ENCODE results near the gene CYFIP2. TPM values are rescaled to one million over a fixed set of nuclear protein-coding genes. Genes with fewer than 3 reads are reported as not detected.

CYFIP2 gene
- total and polyA plus RNA-seq, 2 experiments from 2014 or later = 2.2 to 5.9 TPM

DNA sequence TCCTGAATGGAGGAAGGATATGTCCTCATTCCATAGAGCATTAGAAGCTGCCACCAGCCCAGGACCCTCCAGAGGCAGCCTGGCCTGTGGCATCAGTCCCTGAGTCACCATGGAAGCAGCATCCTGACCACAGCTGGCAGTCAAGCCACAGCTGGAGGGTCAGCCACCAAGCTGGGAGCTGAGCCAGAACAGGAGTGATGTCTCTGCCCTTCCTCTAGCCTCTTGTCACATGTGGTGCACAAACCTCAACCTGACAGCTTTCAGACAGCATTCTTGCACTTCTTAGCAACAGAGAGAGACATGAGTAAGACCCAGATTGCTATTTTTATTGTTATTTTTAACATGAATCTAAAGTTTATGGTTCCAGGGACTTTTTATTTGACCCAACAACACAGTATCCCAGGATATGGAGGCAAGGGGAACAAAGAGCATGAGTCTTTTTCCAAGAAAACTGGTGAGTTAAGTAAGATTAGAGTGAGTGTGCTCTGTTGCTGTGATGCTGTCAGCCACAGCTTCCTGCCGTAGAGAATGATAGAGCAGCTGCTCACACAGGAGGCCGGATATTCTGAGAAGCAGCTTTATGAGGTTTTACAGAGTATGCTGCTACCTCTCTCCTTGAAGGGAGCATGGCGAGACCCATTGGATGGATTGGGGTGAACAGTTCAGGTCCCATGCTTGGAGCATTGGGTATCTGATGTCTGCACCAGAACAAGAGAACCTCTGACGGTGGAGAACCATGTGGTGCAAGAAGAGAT lies 13.0 kb upstream of the CYFIP2 start:
- Histone ChIP-seq H3K4me3 (no peak overlapping the region), H3K9ac (0 out of 2 replicates have a peak overlapping the region, but pooled peaks have one; percentile 1), H3K27ac (no peak overlapping the region), H3K4me2 (ENCODE audit: unreplicated experiment) (no peak overlapping the region), H3F3A (ENCODE audit: insufficient read depth) (no peaks in the 10 kb centered on the region), H3K9me2 (ENCODE audit: insufficient read depth) (no peaks in the 10 kb centered on the region), H3K4me1 (ENCODE audit: insufficient read depth) (peaks cover 7% of the 10 kb centered on the region; the same call in 1 of the 2 replicates), H3K79me2 (ENCODE audit: insufficient read depth) (no peaks in the 10 kb centered on the region), H3K9me3 (ENCODE audit: low read depth) (no peaks in the 10 kb centered on the region), H2AFZ (no peak overlapping the region; the same call in 1 of the 2 replicates), H3K36me3 (ENCODE audit: low read depth) (no peaks in the 10 kb centered on the region), H4K20me1 (ENCODE audit: insufficient read depth) (no peaks in the 10 kb centered on the region), H3K27me3 (replicated peaks; ENCODE audit: insufficient read depth) (no peaks in the 10 kb centered on the region)
- WGBS, 2 experiments (ENCODE audit: low coverage in 1 of 2, low lambda C conversion rate in 2 of 2, missing lambda C conversion rate in 2 of 2) = 72 to 75% methylated on average over 4 of the region's 4 CpGs
- in situ Hi-C loops (cut with MboI) = loop anchor here (5.0 to 10.0 kb wide), 2 partner anchors 69 to 222 kb away; no protein-coding TSS in a partner anchor
- TF ChIP-seq EZH2phosphoT487 (IDR thresholded peaks at IDR 0.05; ENCODE audit: insufficient read depth, low read depth) = no peak
- TF ChIP-seq EZH2 (IDR thresholded peaks at IDR 0.05; ENCODE audit: insufficient read depth, poor library complexity, severe bottlenecking) = no peak
- peak; percentile 45 for DNase-seq

DNA sequence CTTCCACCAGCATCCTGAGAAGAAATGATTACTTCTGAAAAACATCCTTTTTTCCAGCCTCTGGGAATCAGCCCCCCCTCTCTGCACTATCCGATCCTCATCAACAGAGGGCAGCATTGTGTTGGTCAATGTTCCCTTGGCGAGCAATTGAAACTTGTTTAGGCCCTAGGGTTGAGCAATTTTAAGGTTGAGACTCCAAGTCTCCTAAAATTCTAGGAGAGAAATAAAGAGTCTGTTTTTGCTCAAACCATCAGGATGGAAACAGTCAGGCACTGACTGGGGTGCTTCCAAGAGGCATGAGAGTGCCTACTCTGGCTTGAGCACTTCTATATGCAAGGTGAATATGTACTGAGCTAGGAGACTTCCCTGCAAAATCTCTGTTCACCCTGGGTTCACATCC lies 12.4 kb upstream of the CYFIP2 start:
- peak; percentile 80 for DNase-seq
- H3K4me3 ChIP-seq = no peak overlapping the region
- H3K9me2 ChIP-seq (ENCODE audit: insufficient read depth) = no peaks in the 10 kb centered on the region
- no peak overlapping the region for H3K4me2 ChIP-seq (ENCODE audit: unreplicated experiment)
- peaks cover 7% of the 10 kb centered on the region; the same call in 1 of the 2 replicates for H3K4me1 ChIP-seq (ENCODE audit: insufficient read depth)
- no peaks in the 10 kb centered on the region for H3K36me3 ChIP-seq (ENCODE audit: low read depth)
- no peaks in the 10 kb centered on the region for H3K79me2 ChIP-seq (ENCODE audit: insufficient read depth)
- no peaks in the 10 kb centered on the region for H3F3A ChIP-seq (ENCODE audit: insufficient read depth)
- WGBS, 2 experiments (ENCODE audit: low coverage in 1 of 2, low lambda C conversion rate in 2 of 2, missing lambda C conversion rate in 2 of 2) = 0 to 2% methylated on average over 2 of the region's 2 CpGs
- H3K27me3 ChIP-seq (replicated peaks; ENCODE audit: insufficient read depth) = no peaks in the 10 kb centered on the region
- H2AFZ ChIP-seq = peak overlapping the region; percentile 16
- no peaks in the 10 kb centered on the region for H3K9me3 ChIP-seq (ENCODE audit: low read depth)
- no peak for TF ChIP-seq EZH2 (IDR thresholded peaks at IDR 0.05; ENCODE audit: insufficient read depth, poor library complexity, severe bottlenecking)
- no peak for TF ChIP-seq EZH2phosphoT487 (IDR thresholded peaks at IDR 0.05; ENCODE audit: insufficient read depth, low read depth)
- no peaks in the 10 kb centered on the region for H4K20me1 ChIP-seq (ENCODE audit: insufficient read depth)
- no peak overlapping the region for H3K27ac ChIP-seq
- in situ Hi-C loops (cut with MboI) = loop anchor here (5.0 to 10.0 kb wide), 2 partner anchors 69 to 221 kb away; no protein-coding TSS in a partner anchor
- no peak overlapping the region for H3K9ac ChIP-seq

DNA sequence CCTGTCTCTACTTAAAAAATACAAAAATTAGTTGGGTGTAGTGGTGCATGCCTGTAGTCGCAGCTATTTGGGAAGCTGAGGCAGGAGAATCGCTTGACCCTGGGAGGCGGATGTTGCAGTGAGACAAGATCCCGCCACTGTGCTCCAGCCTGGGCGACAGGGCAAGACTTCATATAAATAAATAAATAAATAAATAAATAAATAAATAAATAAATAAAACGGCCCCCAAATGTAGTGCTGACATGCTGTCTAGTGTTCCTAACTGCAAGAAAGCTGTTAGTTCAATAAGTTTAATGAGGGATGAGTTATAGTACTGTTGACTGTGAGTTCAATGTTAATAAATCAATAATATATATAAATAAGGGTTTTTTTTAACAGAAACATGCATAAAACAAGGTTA lies 7.5 kb upstream of the CYFIP2 start:
- Histone ChIP-seq H2AFZ (no peak overlapping the region), H3K27me3 (replicated peaks; ENCODE audit: insufficient read depth) (peaks cover 5% of the 10 kb centered on the region; the same call in 1 of the 2 replicates), H3K79me2 (ENCODE audit: insufficient read depth) (no peaks in the 10 kb centered on the region), H3K4me1 (ENCODE audit: insufficient read depth) (no peaks in the 10 kb centered on the region), H3K9me2 (ENCODE audit: insufficient read depth) (no peaks in the 10 kb centered on the region), H3F3A (ENCODE audit: insufficient read depth) (no peaks in the 10 kb centered on the region), H3K36me3 (ENCODE audit: low read depth) (no peaks in the 10 kb centered on the region), H3K4me2 (ENCODE audit: unreplicated experiment) (no peak overlapping the region), H3K9me3 (ENCODE audit: low read depth) (no peaks in the 10 kb centered on the region), H4K20me1 (ENCODE audit: insufficient read depth) (no peaks in the 10 kb centered on the region), H3K27ac (no peak overlapping the region), H3K9ac (no peak overlapping the region), H3K4me3 (no peak overlapping the region)
- TF ChIP-seq EZH2 (IDR thresholded peaks at IDR 0.05; ENCODE audit: insufficient read depth, poor library complexity, severe bottlenecking) (no peak), EZH2phosphoT487 (IDR thresholded peaks at IDR 0.05; ENCODE audit: insufficient read depth, low read depth) (no peak)
- WGBS, 2 experiments (ENCODE audit: low coverage in 1 of 2, low lambda C conversion rate in 2 of 2, missing lambda C conversion rate in 2 of 2) = 78 to 81% methylated on average over 6 of the region's 6 CpGs
- no peak for DNase-seq
- in situ Hi-C loops (cut with MboI) = loop anchor here (10.0 kb wide), 1 partner anchor 216 kb away; no protein-coding TSS in a partner anchor

DNA sequence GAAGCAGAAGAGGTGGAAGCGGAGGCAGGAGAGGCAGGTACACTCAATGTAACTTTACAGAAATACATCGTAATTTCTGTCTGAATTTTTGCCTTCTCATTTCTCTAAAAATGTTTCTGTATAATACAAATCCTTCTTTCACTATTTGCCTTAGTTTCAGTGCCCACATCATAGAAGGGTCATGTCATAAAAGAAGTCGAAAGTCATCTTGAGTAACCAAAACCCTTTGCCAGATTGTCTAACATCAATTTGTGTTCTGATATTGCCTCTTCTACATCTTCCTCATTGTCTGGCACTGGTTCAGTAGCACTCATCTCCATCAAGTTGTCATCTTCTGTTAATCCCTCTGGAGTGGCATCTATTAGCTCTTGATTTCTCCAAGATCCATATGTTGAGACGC lies 6.2 kb upstream of the CYFIP2 start:
- WGBS, 2 experiments (ENCODE audit: low coverage in 1 of 2, low lambda C conversion rate in 2 of 2, missing lambda C conversion rate in 2 of 2) = 35 to 38% methylated on average over 4 of the region's 4 CpGs
- Histone ChIP-seq H3K27ac (no peak overlapping the region), H3K9ac (no peak overlapping the region), H3K4me3 (no peak overlapping the region), H3K36me3 (ENCODE audit: low read depth) (no peaks in the 10 kb centered on the region), H3K79me2 (ENCODE audit: insufficient read depth) (no peaks in the 10 kb centered on the region), H3K9me2 (ENCODE audit: insufficient read depth) (no peaks in the 10 kb centered on the region), H2AFZ (no peak overlapping the region), H4K20me1 (ENCODE audit: insufficient read depth) (no peaks in the 10 kb centered on the region), H3K27me3 (replicated peaks; ENCODE audit: insufficient read depth) (peaks cover 5% of the 10 kb centered on the region; the same call in 1 of the 2 replicates), H3F3A (ENCODE audit: insufficient read depth) (no peaks in the 10 kb centered on the region), H3K4me2 (ENCODE audit: unreplicated experiment) (no peak overlapping the region), H3K9me3 (ENCODE audit: low read depth) (no peaks in the 10 kb centered on the region), H3K4me1 (ENCODE audit: insufficient read depth) (no peaks in the 10 kb centered on the region)
- TF ChIP-seq EZH2phosphoT487 (IDR thresholded peaks at IDR 0.05; ENCODE audit: insufficient read depth, low read depth) = no peak
- no peak for TF ChIP-seq EZH2 (IDR thresholded peaks at IDR 0.05; ENCODE audit: insufficient read depth, poor library complexity, severe bottlenecking)
- DNase-seq = no peak
- in situ Hi-C loops (cut with MboI) = loop anchor here (10.0 kb wide), 1 partner anchor 215 kb away; no protein-coding TSS in a partner anchor
